Measurements from ENCODE around the gene AQP12A.
"Not testable (repeated sequence)": the region's sequence is repeated elsewhere in the genome, so short reads cannot be mapped to it uniquely, and the experiment has no call there.

The AQP12A gene

GRCh38 chr2:240650254-240650965, 41.3 kb upstream of the AQP12A start:
- Histone ChIP-seq H3K4me3 (replicated peaks; ENCODE audit: low read depth, low read length) (no peak overlapping the region), H3K27me3 (replicated peaks; ENCODE audit: control insufficient read depth, insufficient read depth, low read length) (no peaks in the 10 kb centered on the region), H3K36me3 (ENCODE audit: control insufficient read depth, insufficient read depth, low read length) (no peaks in the 10 kb centered on the region)
- no peak for DNase-seq (ENCODE audit: extremely low read depth, insufficient read length)
- TF ChIP-seq CTCF (IDR thresholded peaks at IDR 0.05; ENCODE audit: insufficient read depth, low read length, poor library complexity, severe bottlenecking): no peak

DNA sequence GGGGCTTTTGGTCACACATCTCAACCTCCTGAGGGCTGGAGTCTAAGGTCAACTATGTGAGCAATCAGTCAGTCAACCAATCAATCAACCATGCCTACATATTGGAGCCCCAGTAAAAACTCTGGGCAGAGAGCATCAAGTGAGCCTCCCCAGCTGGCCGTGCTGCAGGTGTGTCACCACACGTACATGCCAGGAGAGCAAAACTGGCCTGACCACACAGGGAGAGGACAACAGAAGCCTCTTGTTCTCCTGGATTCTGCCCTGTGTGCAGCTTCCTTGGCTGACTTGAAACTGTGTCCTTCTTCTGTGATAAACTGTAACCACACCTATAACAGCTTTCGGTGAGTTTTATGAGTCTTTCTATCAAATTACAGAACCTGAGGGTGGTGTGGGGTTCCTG, 40.5 kb upstream of the AQP12A start:
- Histone ChIP-seq H3K4me3 (replicated peaks; ENCODE audit: low read depth, low read length) (no peak overlapping the region), H3K36me3 (ENCODE audit: control insufficient read depth, insufficient read depth, low read length) (no peaks in the 10 kb centered on the region), H3K27me3 (replicated peaks; ENCODE audit: control insufficient read depth, insufficient read depth, low read length) (no peaks in the 10 kb centered on the region)
- TF ChIP-seq CTCF (IDR thresholded peaks at IDR 0.05; ENCODE audit: insufficient read depth, low read length, poor library complexity, severe bottlenecking): no peak
- DNase-seq (ENCODE audit: extremely low read depth, insufficient read length): no peak

- DNase-seq (ENCODE audit: extremely low read depth, insufficient read length): no peak
- TF ChIP-seq CTCF (IDR thresholded peaks at IDR 0.05; ENCODE audit: insufficient read depth, low read length, poor library complexity, severe bottlenecking): no peak
- no peaks in the 10 kb centered on the region for H3K36me3 ChIP-seq (ENCODE audit: control insufficient read depth, insufficient read depth, low read length)
- no peak overlapping the region for H3K4me3 ChIP-seq (replicated peaks; ENCODE audit: low read depth, low read length)
- no peaks in the 10 kb centered on the region for H3K27me3 ChIP-seq (replicated peaks; ENCODE audit: control insufficient read depth, insufficient read depth, low read length)
Measured at GRCh38 chr2:240655931-240656886, 35.5 kb upstream of the AQP12A start.

- not testable (repeated sequence) for H3K36me3 ChIP-seq (ENCODE audit: control insufficient read depth, insufficient read depth, low read length); DNase-seq (ENCODE audit: extremely low read depth, insufficient read length); H3K4me3 ChIP-seq (replicated peaks; ENCODE audit: low read depth, low read length); H3K27me3 ChIP-seq (replicated peaks; ENCODE audit: control insufficient read depth, insufficient read depth, low read length)
Measured at GRCh38 chr2:240659883-240660282, 31.8 kb upstream of the AQP12A start.

DNA sequence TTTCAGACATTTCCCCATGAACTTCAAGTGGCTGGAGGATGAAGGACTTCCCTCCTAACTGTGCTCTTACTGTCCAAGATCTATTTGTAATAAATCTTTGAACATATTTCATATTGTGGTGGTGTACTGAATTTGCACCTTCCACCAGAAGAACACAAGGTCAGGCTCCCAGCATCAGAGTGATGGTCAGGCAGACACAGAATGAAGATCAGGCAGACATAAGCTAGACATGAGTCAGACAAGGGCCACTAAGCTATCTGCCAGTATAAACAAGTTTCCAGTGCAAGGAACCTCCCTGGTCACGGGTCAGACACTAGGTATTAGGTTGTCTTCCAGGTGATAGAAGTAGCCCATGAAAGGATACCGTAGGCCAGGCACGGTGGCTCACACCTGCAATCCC, 29.0 kb upstream of the AQP12A start:
- no peaks in the 10 kb centered on the region for H3K36me3 ChIP-seq (ENCODE audit: control insufficient read depth, insufficient read depth, low read length)
- no peaks in the 10 kb centered on the region; the same call in none of the 2 replicates for H3K27me3 ChIP-seq (replicated peaks; ENCODE audit: control insufficient read depth, insufficient read depth, low read length)
- DNase-seq (ENCODE audit: extremely low read depth, insufficient read length): no peak
- no peak overlapping the region for H3K4me3 ChIP-seq (replicated peaks; ENCODE audit: low read depth, low read length)
- TF ChIP-seq CTCF (IDR thresholded peaks at IDR 0.05; ENCODE audit: insufficient read depth, low read length, poor library complexity, severe bottlenecking): no peak

GRCh38 chr2:240663546-240664190, 28.0 kb upstream of the AQP12A start:
- no peak for TF ChIP-seq CTCF (IDR thresholded peaks at IDR 0.05; ENCODE audit: insufficient read depth, low read length, poor library complexity, severe bottlenecking)
- no peaks in the 10 kb centered on the region; the same call in none of the 2 replicates for H3K27me3 ChIP-seq (replicated peaks; ENCODE audit: control insufficient read depth, insufficient read depth, low read length)
- no peak overlapping the region for H3K4me3 ChIP-seq (replicated peaks; ENCODE audit: low read depth, low read length)
- DNase-seq (ENCODE audit: extremely low read depth, insufficient read length): no peak
- H3K36me3 ChIP-seq (ENCODE audit: control insufficient read depth, insufficient read depth, low read length): no peaks in the 10 kb centered on the region

Measured in GM06990 (cell line).